HG02943 (cell line): ENCODE data around the gene SORCS2.

Experiments
- ATAC-seq: cut with Tn5 transposase; IDR thresholded peaks from one replicate; pipeline ENCODE4 v1.9.1; 2021; ENCODE audit warnings: mild to moderate bottlenecking, low read depth, moderate library complexity; ENCODE audit not compliant: unreplicated experiment

The SORCS2 gene

GRCh38 chr4:7183780-7184460 lies 8.4 kb upstream of the SORCS2 start:
- ATAC-seq = no peak

DNA sequence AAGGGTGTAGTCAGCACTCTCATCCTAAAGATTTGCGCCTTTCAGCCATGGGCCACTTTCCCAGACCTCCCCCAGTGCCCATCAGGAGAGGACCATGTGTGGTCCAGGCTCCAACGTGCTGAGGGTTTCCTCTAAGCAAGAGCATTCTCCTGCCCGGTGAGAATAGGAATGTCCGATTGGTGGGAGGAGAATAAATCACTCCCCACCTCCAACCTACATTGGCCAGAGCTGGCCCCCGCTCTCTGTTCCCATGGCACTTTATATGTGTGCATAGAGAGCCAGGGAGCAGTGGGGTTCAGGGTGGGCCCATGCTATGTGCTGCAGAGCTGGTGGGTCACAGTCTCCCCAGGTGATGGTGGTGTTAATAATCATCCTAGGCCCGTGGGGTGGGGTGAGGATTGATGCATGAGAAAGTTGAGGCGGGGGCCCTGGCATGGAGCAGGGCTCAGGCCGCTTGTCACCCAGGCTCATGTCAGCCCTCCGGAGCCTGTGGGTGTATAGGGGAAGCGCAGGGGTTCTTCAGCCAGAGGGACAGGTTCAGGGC lies 6.8 kb upstream of the SORCS2 start:
- no peak for ATAC-seq

DNA sequence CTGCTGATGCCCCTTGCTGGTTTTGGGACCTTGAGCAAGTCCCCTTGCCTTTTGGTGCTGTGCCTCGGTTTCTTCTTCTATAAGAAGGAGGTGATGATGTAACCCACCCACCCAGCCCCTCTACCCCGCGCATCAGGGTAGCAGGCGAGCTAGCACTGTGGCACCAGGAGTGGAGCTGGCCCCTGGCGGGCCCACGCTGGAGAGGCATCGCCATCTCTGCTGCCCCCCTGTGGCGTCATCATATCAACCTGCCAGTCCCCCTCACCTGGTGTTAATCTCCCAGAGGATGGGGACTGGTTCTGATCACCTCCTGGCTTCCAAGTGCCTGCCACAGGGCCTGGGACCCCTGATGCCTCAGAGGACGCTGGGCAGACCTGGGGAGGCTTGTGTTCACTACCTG lies 6.3 kb upstream of the SORCS2 start:
- ATAC-seq = no peak

DNA sequence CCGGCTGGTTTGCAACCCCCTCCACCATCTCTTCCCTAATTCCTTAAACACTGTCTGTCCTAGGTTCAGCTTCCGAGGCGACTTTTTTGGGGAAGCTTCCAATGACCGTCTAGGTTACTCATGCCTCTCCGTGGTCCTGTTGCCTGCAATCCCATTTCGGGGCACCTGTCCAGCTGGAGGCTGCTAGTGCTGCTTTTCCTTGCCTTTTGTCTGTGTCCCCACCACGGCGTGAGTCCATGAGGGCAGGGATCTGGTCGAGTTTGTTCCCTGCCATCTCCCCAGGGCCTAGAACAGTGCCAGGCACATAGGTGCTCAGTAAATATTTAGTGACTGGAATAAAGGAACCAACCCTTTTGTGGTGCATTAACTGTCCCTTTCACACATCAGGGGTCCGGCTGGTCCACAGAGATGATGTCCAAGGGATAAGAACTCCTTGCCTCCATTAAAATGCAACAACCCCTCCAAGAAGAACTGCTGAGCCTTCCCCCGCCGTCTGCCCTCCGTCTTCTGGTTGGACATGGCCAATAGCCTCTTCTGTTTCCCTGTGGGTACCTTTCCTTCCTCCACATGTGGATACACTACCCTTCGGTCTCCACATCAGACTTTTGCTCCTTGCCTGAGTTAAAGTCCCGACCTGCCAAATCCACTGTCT lies 5.7 kb upstream of the SORCS2 start:
- ATAC-seq = no peak

DNA sequence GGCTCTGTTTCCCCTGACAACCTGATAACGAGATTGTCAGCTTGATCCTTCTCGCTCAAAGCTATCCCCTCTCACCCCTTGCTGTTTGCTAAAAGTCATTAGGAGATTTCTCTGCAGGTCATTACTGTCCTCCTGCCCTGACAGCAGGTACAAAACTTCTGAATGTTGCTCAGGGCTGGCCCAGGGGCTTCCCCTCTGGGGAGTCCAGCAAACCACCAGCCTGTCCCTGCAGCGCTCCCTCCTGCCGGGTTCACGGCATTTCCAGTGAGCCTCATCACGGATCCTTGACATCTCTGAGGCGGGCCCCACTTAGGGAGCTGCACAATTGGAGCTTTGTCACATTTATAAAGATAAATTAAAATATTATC lies 5.2 kb upstream of the SORCS2 start:
- ATAC-seq = no peak

DNA sequence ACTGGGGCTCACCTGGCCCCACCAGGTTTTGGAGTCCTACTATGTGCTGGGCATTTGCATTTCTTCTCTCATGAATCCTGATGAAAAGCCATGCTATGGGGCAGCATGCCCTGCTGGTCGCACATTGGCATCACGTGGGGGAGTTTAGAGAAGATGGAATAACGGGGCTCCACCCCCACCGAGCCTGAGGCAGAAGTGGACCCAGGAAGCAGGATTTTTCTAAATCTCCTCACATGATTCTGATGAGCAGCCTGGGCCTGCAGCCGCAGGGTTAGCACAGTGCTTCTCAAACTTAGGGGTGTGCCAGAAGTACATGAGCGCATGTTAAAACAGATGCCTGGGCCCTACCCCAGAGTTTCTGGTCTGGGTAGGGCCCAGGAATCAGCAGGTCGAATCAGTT lies 4.6 kb upstream of the SORCS2 start:
- ATAC-seq = no peak

- ATAC-seq = no peak
Measured at GRCh38 chr4:7189066-7189465, 3.3 kb upstream of the SORCS2 start.

- no peak for ATAC-seq
Measured at GRCh38 chr4:7189475-7190277, 2.7 kb upstream of the SORCS2 start.

DNA sequence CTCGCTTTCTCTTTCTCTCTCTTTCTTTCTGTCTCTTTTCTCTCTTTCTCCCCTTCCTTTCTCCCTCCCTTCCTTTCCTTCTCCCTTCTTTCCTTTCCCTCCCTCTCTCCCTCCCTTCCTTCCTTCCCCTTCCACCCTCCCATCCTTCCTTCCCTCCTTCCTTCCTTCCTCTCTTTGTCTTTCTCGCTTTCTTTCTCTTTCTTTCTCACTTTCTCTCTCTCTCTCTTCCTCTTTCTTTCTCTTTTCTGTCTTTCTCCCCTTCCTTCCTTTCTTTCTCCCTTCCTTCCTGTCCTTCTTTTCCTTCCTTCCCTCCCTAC lies 2.1 kb upstream of the SORCS2 start:
- ATAC-seq = no peak

- no peak for ATAC-seq
Measured at GRCh38 chr4:7190691-7191545, 1.4 kb upstream of the SORCS2 start.

GRCh38 chr4:7191546-7192251 lies 639 bp upstream of the SORCS2 start:
- ATAC-seq = no peak

GRCh38 chr4:7193030-7193958 lies 956 bp downstream of the SORCS2 start:
- ATAC-seq = no peak

DNA sequence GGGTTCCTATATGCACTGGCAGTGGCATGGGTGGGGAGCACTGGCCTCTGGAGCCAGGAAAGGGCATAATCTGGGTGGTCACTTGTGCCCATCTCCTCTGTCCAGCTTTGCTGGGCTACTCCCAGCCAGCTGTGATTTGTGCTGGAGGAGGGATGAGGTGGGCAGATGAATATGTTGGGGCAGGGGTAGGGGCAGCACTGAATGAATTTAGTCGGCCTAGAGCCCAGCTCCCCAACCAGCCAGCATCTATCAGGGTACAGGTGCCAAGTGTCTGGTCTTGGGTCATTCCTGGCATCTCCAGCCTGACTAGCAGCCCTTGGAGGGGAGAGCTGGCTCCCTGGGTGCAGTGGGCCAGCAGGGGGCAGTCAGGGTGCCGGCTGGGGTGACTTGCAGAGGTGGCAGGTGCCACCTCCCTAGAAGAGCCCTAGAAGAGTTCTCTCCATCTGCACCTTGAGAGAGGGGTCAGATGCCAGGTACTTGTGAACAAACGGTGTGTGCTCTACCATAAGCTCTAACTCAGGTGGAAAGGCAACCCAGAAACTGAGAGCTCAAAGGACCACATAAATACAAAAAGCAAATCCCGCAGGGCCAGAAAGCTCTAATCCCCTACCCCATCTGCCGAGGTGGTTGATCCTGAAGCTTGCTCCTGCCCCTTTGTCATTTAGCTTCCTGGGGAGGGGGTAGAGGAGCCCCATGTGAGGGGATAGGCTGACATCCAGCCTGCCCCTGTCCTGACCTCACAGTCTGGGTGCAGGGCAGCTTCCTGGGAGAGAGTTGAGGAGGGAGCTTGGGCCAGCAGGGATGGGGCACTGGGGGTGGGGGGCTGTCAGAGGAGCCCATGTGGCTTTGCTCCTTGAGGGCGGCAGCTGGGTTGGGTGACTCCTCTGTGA lies 2.2 kb downstream of the SORCS2 start:
- no peak for ATAC-seq

- ATAC-seq = no peak
Measured at GRCh38 chr4:7195141-7195515, 2.8 kb downstream of the SORCS2 start.

DNA sequence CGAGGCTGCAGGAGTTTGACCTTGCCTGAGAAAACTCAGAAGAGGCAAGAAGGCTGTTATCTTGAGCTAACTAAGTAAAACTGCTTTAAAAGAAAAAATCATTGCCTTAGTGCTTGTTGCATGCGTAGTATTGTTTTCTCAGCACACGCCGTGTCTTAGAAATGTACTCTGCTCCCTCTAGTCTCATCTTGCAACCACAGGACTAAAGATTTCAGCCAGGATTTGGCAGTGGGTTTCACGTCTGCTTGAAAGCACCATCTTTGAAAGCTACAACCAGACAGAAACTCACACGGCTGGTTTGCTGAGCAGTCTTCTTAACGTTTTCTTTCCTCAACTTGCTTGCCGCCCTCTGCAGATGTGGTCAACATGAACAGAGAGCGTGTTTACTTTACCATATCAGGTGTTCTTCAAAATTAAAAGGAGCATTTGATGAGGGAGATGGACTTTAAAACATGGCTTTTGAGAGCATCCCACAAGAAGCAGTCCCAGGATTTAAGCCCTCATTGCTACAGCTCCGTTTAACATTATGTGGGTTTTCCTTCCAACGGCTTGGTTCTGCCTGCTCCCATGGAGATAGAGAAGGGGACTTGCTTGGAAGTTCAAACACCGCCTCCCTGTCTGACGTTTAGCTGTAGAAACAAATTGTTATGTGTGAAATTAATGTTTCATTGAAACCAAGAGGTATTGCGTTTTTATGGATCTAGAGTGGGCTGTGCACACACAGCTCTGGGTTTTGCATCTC lies 3.4 kb downstream of the SORCS2 start:
- no peak for ATAC-seq

GRCh38 chr4:7196288-7196651 lies 3.9 kb downstream of the SORCS2 start:
- no peak for ATAC-seq

- no peak for ATAC-seq
Measured at GRCh38 chr4:7196736-7197135, 4.4 kb downstream of the SORCS2 start.
